Activated T-helper 17 cell treated with anti-CD3 and anti-CD28 coated beads, Interleukin-2, amount 50 U/mL, for 72 hours (primary cell): ENCODE results near the gene CCL3. TPM values are rescaled to one million over a fixed set of nuclear protein-coding genes. Genes with fewer than 3 reads are reported as not detected.

Experiments used
- ATAC-seq: fragments of 150-1000 bp; cut with Tn5 transposase; replicated peaks from 2 replicates; pipeline ENCODE4 v1.10.0; 2021; ENCODE audit warnings: mild to moderate bottlenecking, moderate library complexity
- H3K27ac Mint-ChIP-seq: one replicate; pipeline ENCODE4 v1.8.0; 2022; ENCODE audit warnings: mixed read lengths
- H3K27me3 Mint-ChIP-seq: one replicate; pipeline ENCODE4 v1.8.0; 2022; ENCODE audit warnings: mixed read lengths
- H3K36me3 Mint-ChIP-seq: one replicate; pipeline ENCODE4 v1.8.0; 2022; ENCODE audit warnings: low read depth, mild to moderate bottlenecking, mixed read lengths
- H3K4me1 Mint-ChIP-seq: one replicate; pipeline ENCODE4 v1.8.0; 2022; ENCODE audit warnings: mixed read lengths
- H3K4me3 Mint-ChIP-seq: one replicate; pipeline ENCODE4 v1.8.0; 2022; ENCODE audit warnings: mild to moderate bottlenecking, mixed read lengths
- H3K9me3 Mint-ChIP-seq: one replicate; pipeline ENCODE4 v1.8.0; 2022; ENCODE audit warnings: mixed read lengths
- total RNA-seq, 2 donors: library from RNA; stranded (reverse); gene quantifications; one replicate each; pipeline ENCODE4 v1.2.3, GENCODE V29; 2022

The CCL3 gene
- total RNA-seq, 2 donors from 2014 or later, result 75.4 to 108 TPM

DNA sequence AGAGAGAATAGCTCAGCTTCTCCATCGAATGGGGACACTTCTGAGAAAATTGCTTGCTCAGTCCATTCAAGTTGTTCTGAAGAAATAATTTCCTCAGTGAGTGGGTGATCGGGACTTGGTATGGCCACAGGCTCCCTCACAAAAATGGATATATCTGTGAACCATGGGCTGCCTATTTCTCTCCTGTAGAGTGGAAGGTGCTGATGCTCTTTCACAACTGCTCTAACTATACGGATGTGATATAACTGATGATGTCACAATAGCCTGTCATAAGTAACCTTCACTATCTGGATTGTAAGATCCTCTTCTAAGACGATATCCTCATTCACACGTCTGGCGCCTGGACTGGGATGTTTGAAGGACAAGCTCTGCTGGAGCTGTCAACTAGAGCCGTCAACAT, 30.5 kb downstream of the CCL3 start:
- H3K4me1 Mint-ChIP-seq, result no peaks in the 10 kb centered on the region
- peaks cover 11% of the 10 kb centered on the region for H3K27me3 Mint-ChIP-seq

GRCh38 chr17:36057911-36058310, 32.0 kb downstream of the CCL3 start:
- Mint-ChIP-seq H3K36me3 (no peaks in the 10 kb centered on the region), H3K27ac (no peak overlapping the region), H3K27me3 (peaks cover 9% of the 10 kb centered on the region), H3K9me3 (no peaks in the 10 kb centered on the region), H3K4me1 (no peaks in the 10 kb centered on the region), H3K4me3 (no peak overlapping the region)
- ATAC-seq, result no peak

More for the DNA sequence above, 30.5 kb downstream of the CCL3 start:
- Mint-ChIP-seq H3K27ac (no peak overlapping the region), H3K9me3 (no peaks in the 10 kb centered on the region), H3K36me3 (no peaks in the 10 kb centered on the region), H3K4me3 (no peak overlapping the region)
- no peak for ATAC-seq

GRCh38 chr17:36055921-36056520, 33.9 kb downstream of the CCL3 start:
- no peak overlapping the region for H3K4me3 Mint-ChIP-seq
- H3K27me3 Mint-ChIP-seq, result peaks cover 9% of the 10 kb centered on the region

GRCh38 chr17:36055171-36055570, 34.8 kb downstream of the CCL3 start:
- H3K27ac Mint-ChIP-seq, result no peak overlapping the region
- no peaks in the 10 kb centered on the region for H3K36me3 Mint-ChIP-seq
- no peak overlapping the region for H3K4me3 Mint-ChIP-seq
- H3K4me1 Mint-ChIP-seq, result no peaks in the 10 kb centered on the region
- no peak for ATAC-seq
- peaks cover 11% of the 10 kb centered on the region for H3K27me3 Mint-ChIP-seq
- H3K9me3 Mint-ChIP-seq, result peaks cover 2% of the 10 kb centered on the region

More at GRCh38 chr17:36055921-36056520, 33.9 kb downstream of the CCL3 start:
- no peaks in the 10 kb centered on the region for H3K36me3 Mint-ChIP-seq
- no peaks in the 10 kb centered on the region for H3K9me3 Mint-ChIP-seq
- no peak for ATAC-seq
- no peaks in the 10 kb centered on the region for H3K4me1 Mint-ChIP-seq
- no peak overlapping the region for H3K27ac Mint-ChIP-seq

DNA sequence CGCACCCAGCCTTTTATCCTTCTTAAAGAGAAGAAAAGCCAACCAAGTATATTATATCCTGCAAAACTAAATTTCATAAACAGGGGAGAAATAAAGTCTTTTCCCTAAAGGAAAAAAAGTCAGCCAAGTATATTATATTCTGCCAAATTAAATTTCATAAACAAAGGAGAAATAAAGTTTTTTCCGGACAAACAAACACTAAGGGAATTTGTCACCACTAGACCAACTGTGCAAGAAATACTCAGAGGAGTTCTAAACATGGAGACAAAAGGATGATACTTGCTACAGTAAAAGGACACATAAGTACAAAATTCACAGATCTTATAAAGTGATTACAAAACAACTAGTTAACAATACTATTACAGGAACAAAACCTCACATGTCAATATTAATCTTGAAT, 40.3 kb downstream of the CCL3 start:
- peaks cover 15% of the 10 kb centered on the region for H3K9me3 Mint-ChIP-seq
- H3K27ac Mint-ChIP-seq, result no peak overlapping the region
- no peak for ATAC-seq
- no peaks in the 10 kb centered on the region for H3K4me1 Mint-ChIP-seq
- H3K27me3 Mint-ChIP-seq, result peaks cover 34% of the 10 kb centered on the region
- no peaks in the 10 kb centered on the region for H3K36me3 Mint-ChIP-seq
- H3K4me3 Mint-ChIP-seq, result no peak overlapping the region

GRCh38 chr17:36048066-36048465, 41.9 kb downstream of the CCL3 start:
- Mint-ChIP-seq H3K9me3 (peaks cover 15% of the 10 kb centered on the region), H3K36me3 (no peaks in the 10 kb centered on the region), H3K27me3 (peaks cover 44% of the 10 kb centered on the region), H3K4me1 (no peaks in the 10 kb centered on the region), H3K27ac (no peak overlapping the region), H3K4me3 (no peak overlapping the region)
- ATAC-seq, result no peak

Other genes with a start within 250 kb of the CCL3 start
- under 1 TPM in 1 of 2 donors, not detected in 1; 0.24 TPM for gene HEATR9, start 221.3 kb downstream of the CCL3 start, total RNA-seq
- 10 to 100 TPM; 17.2 to 22.5 TPM for gene CCL5, start 209.8 kb downstream of the CCL3 start, total RNA-seq
- gene RDM1, start 159.4 kb downstream of the CCL3 start, total RNA-seq, result 1 to 10 TPM; 2.0 to 4.3 TPM
- gene LYZL6, start 146.4 kb downstream of the CCL3 start, total RNA-seq, result not detected
- gene CCL16, start 108.6 kb downstream of the CCL3 start, total RNA-seq, result not detected
- not detected for gene CCL14, start 103.4 kb downstream of the CCL3 start, total RNA-seq
- gene CCL15, start 88.6 kb downstream of the CCL3 start, total RNA-seq, result not detected
- not detected for gene CCL23, start 72.2 kb downstream of the CCL3 start, total RNA-seq
- not detected for gene CCL18, start 25.9 kb downstream of the CCL3 start, total RNA-seq
- 10 to 100 TPM; 26.1 to 73.9 TPM for gene CCL4, start 13.7 kb upstream of the CCL3 start, total RNA-seq
- gene TBC1D3B, start 86.5 kb upstream of the CCL3 start, total RNA-seq, result 10 to 100 TPM in 1 of 2 donors, 1 to 10 TPM in 1; 6.1 to 24.0 TPM
- gene CCL3L1, start 106.6 kb upstream of the CCL3 start, total RNA-seq, result 1 to 10 TPM; 5.1 to 8.5 TPM
- 1 to 10 TPM; 2.3 to 5.5 TPM for gene CCL4L2, start 120.9 kb upstream of the CCL3 start, total RNA-seq
- 1 to 10 TPM in 1 of 2 donors, under 1 TPM in 1; 0.43 to 1.8 TPM for gene TBC1D3I, start 174.4 kb upstream of the CCL3 start, total RNA-seq
- not detected for gene TBC1D3G, start 233.7 kb upstream of the CCL3 start, total RNA-seq